BE2C (cell line): ENCODE measurements around the gene CHAF1A.

ENCODE experiments used
- DNase-seq: peaks from one replicate; pipeline ENCODE4 v3.0.0-alpha.2; 2020
- H3K27me3 ChIP-seq: fragments of 250-450 bp; sonication (Bioruptor Pico); 2 replicates; pipeline ENCODE4 v1.5.1; 2020; ENCODE audit warnings: mild to moderate bottlenecking
- H3K36me3 ChIP-seq: fragments of 250-450 bp; sonication (Bioruptor Pico); 2 replicates; pipeline ENCODE4 v1.5.1; 2020; ENCODE audit warnings: mild to moderate bottlenecking
- H3K4me1 ChIP-seq: fragments of 250-450 bp; sonication (Bioruptor Pico); 2 replicates; pipeline ENCODE4 v1.5.1; 2020
- H3K4me3 ChIP-seq: 2 replicates; pipeline ENCODE4 v1.5.1; 2011; ENCODE audit warnings: low read depth, low read length
- H3K9me3 ChIP-seq: fragments of 250-450 bp; sonication (Bioruptor Pico); 2 replicates; pipeline ENCODE4 v1.5.1; 2020
- TF ChIP-seq, protein P1 (sequence below): IDR thresholded peaks from 2 replicates; pipeline ENCODE4 v1.5.1; 2012; ENCODE audit warnings: mild to moderate bottlenecking, low read depth, low read length

Gene CHAF1A

DNA sequence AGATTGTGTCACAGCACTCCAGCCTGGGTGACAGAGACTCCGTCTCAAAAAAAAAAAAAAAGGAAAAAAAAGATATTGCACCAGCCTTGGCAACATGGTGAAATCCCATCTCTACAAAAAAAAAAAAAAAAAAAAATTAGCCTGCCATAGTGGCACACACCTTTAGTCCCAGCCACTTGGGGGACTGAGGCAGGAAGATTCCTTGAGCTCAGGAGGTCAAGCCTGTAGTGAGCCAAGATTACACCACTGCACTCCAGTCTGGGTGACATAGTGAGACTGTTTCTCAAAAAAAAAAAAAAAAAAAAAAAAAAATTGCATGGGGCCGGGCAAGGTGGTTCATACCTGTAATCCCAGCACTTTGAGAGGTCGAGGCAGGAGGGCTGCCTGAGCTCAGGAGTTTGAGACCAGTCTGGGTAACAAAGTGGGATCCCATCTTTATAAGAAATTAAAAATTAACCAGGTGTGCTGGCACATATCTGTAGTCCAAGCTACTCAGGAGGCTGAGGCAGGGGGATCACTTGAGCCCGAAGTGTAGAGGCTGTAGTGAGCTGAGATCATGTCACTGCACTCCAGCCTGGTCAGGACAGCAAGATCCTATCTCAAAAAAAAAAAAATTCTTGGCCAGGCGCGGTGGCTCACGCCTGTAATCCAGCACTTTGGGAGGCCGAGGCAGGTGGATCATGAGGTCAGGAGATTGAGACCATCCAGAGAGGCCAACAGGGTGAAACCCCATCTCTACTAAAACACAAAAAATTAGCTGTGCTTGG, 62.6 kb downstream of the CHAF1A start:
- H3K27me3 ChIP-seq = no peaks in the 10 kb centered on the region
- H3K4me3 ChIP-seq = no peak overlapping the region
- no peak for DNase-seq
- no peaks in the 10 kb centered on the region for H3K36me3 ChIP-seq
- TF ChIP-seq, protein P1, sequence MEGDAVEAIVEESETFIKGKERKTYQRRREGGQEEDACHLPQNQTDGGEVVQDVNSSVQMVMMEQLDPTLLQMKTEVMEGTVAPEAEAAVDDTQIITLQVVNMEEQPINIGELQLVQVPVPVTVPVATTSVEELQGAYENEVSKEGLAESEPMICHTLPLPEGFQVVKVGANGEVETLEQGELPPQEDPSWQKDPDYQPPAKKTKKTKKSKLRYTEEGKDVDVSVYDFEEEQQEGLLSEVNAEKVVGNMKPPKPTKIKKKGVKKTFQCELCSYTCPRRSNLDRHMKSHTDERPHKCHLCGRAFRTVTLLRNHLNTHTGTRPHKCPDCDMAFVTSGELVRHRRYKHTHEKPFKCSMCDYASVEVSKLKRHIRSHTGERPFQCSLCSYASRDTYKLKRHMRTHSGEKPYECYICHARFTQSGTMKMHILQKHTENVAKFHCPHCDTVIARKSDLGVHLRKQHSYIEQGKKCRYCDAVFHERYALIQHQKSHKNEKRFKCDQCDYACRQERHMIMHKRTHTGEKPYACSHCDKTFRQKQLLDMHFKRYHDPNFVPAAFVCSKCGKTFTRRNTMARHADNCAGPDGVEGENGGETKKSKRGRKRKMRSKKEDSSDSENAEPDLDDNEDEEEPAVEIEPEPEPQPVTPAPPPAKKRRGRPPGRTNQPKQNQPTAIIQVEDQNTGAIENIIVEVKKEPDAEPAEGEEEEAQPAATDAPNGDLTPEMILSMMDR = no peak
- no peaks in the 10 kb centered on the region for H3K4me1 ChIP-seq
- H3K9me3 ChIP-seq = no peaks in the 10 kb centered on the region

GRCh38 chr19:4467835-4468234, 65.4 kb downstream of the CHAF1A start:
- H3K4me3 ChIP-seq = no peak overlapping the region

DNA sequence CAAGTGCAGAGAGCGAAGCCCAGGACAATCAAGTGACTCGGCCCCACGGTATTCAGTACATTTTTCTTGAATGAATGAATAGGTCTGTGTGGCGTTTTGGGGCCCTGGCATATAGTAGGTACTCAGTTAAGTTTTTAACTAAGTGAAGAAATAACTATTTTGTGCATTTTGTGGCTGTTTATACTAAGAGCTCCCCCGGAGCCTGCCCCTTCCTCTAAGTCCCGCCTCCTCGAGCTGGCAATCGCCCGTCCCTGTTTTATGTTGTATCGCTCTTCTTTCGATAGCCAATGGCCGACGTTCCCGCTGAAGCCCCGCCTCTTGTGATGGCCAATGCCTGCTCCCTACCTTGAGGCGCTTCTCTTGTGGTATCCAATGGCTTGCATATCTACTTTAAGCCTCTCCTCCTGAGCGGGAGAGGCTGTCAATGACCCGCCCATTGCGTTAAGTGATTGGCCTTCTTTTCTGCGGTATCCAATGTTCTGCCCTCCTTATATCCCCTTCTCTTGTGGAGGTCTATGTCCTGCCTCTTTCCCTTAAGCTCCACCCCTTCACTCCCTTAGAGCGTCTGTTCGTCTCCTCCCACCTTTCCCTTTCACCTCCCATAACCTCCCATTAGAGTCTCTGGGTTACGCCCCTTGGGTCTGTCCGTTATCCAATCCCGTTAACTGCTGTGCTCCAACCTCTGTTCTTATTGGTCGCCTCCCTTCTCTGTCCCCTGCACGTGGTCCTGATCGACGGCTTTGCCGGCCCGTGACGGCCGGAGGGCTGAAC, 69.1 kb downstream of the CHAF1A start:
- H3K27me3 ChIP-seq = no peaks in the 10 kb centered on the region
- H3K4me3 ChIP-seq = peak overlapping the region; percentile 88
- H3K36me3 ChIP-seq = peaks cover 5% of the 10 kb centered on the region
- peak; percentile 99 for DNase-seq
- H3K9me3 ChIP-seq = no peaks in the 10 kb centered on the region
- TF ChIP-seq, protein P1 = no peak
- H3K4me1 ChIP-seq = no peaks in the 10 kb centered on the region

More at GRCh38 chr19:4467835-4468234, 65.4 kb downstream of the CHAF1A start:
- Histone ChIP-seq H3K36me3 (no peaks in the 10 kb centered on the region), H3K27me3 (no peaks in the 10 kb centered on the region), H3K4me1 (no peaks in the 10 kb centered on the region), H3K9me3 (no peaks in the 10 kb centered on the region)
- no peak for DNase-seq
- TF ChIP-seq, protein P1 = no peak

DNA sequence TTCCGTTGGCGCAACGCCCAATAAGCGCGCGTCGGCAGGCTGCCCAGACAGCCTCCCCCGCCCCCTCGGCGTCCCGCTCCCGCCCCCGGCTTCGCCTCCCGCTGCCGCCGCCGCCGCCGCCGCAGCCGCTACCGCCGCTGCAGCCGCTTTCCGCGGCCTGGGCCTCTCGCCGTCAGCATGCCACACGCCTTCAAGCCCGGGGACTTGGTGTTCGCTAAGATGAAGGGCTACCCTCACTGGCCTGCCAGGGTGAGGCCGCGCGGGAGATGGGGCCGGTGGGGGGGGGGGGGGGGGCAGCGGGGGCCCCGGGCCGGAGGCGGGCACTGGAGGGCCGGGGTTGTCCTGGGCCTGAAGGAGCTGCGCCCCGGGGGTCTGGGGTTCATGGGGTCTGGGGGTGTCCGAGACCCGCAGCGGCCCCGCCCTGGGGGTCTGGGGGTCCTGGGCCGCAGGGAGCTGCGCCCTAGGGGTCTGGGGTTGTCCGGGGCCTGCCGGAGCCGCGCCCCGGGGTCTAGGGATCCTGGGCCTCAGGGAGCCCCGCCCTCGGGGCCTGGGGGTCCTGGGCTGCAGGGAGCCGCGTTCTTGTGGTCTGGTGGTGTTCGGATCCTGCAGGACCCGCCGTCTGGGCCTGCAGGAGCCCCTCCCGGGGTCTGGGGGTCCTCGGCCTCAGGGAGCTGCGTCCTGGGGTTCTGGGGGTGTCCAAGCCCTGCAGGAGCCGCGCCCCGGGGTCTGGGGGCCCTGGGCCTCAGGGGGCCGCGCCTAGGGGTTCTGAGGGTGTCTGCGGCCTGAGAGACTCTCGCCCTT, 69.9 kb downstream of the CHAF1A start, which contains the start of gene HDGFL2:
TSS of gene HDGFL2 (plus strand) at position 124 of the 801 bp plus-strand sequence. CDS start at position 178, 54 bp downstream.
- TF ChIP-seq, protein P1 = no peak
- peak within 1 kb of the TSS; percentile 88 for H3K4me3 ChIP-seq
- DNase-seq = no peak

GRCh38 chr19:4473011-4473762, 70.7 kb downstream of the CHAF1A start:
- Histone ChIP-seq H3K4me1 (no peaks in the 10 kb centered on the region), H3K9me3 (no peaks in the 10 kb centered on the region), H3K4me3 (peak overlapping the region; percentile 86), H3K36me3 (peaks cover 18% of the 10 kb centered on the region), H3K27me3 (no peaks in the 10 kb centered on the region)
- DNase-seq = no peak
- TF ChIP-seq, protein P1 = no peak

More for the DNA sequence above, 69.9 kb downstream of the CHAF1A start, which contains the start of gene HDGFL2:
- H3K9me3 ChIP-seq = no peaks in the 10 kb centered on the region
- H3K4me1 ChIP-seq = no peaks in the 10 kb centered on the region
- H3K27me3 ChIP-seq = no peaks in the 10 kb centered on the region
- peaks cover 13% of the 10 kb centered on the region for H3K36me3 ChIP-seq
